B cell (primary cell): ENCODE data around the gene ZFAND5. TPM values are rescaled to one million over a fixed set of nuclear protein-coding genes. Genes with fewer than 3 reads are reported as not detected.

Experiments used
- ATAC-seq: fragments of 200-7000 bp; cut with Tn5 transposase; one replicate; pipeline ENCODE4 v1.10.0; 2021; ENCODE audit warnings: low read depth, mild to moderate bottlenecking, moderate number of reproducible peaks, moderate library complexity
- CTCF ChIA-PET: fragments of 350-600 bp; sonication (Branson Sonifier 250); formaldehyde crosslinking; loops from one replicate; lab custom pipeline; 2021; ENCODE audit warnings: antibody characterized with exemption, inconsistent platforms; lab: Charles Lee
- POLR2A ChIA-PET: fragments of 350-600 bp; sonication (Branson Sonifier 250); formaldehyde crosslinking; loops from one replicate; lab custom pipeline; 2021; ENCODE audit warnings: antibody characterized with exemption; lab: Charles Lee
- DNase-seq: peaks from one replicate; pipeline ENCODE4 v3.0.0; 2013
- H2AFZ ChIP-seq: 2 replicates; pipeline ENCODE4 v1.6.1; 2012; ENCODE audit warnings: mild to moderate bottlenecking, low read depth, low read length; ENCODE audit not compliant: insufficient read depth, poor library complexity, severe bottlenecking
- H3K27ac ChIP-seq, 2 donors: 1 replicate in 1 of 2; 2 replicates in 1 of 2; pipeline ENCODE4 v1.5.1; 2012 to 2013; ENCODE audit warnings: low read length in 2 of 2, mild to moderate bottlenecking in 2 of 2, moderate library complexity in 1 of 2
- H3K27me3 ChIP-seq, 4 experiments: fragments of 200-600 bp in 1 of 4; sonication (generic) in 1 of 4; replicated peaks in 1 of 4; 1 replicate in 2 of 4; 2 replicates in 2 of 4; pipeline versions ENCODE4 v1.6.1 to v1.7.0; 2013 to 2016; ENCODE audit warnings: low read length in 3 of 4, mild to moderate bottlenecking in 2 of 4, mixed read lengths in 1 of 4, moderate library complexity in 1 of 4; ENCODE audit not compliant: insufficient read depth in 4 of 4, control insufficient read depth in 3 of 4; ENCODE audit errors: control extremely low read depth in 1 of 4
- H3K36me3 ChIP-seq, 2 experiments: replicated peaks in 1 of 2; 1 replicate in 1 of 2; 2 replicates in 1 of 2; pipeline versions ENCODE4 v1.6.1 to v1.7.1; 2013; ENCODE audit warnings: low read length in 1 of 2; ENCODE audit not compliant: insufficient read depth in 2 of 2, control insufficient read depth in 1 of 2; ENCODE audit errors: control extremely low read depth in 1 of 2, extremely low read depth in 1 of 2
- H3K4me1 ChIP-seq, 2 donors: fragments of 200-600 bp in 1 of 2; sonication (generic) in 1 of 2; 1 replicate in 1 of 2; 2 replicates in 1 of 2; pipeline versions ENCODE4 v1.5.1 to v1.6.1; 2013 to 2017; ENCODE audit warnings: low read length in 2 of 2; ENCODE audit not compliant: control insufficient read depth in 2 of 2, insufficient read depth in 2 of 2
- H3K4me2 ChIP-seq: replicated peaks from 2 replicates; pipeline ENCODE3; 2012; ENCODE audit warnings: mild to moderate bottlenecking, low read depth, low read length; ENCODE audit not compliant: poor library complexity, severe bottlenecking
- H3K4me3 ChIP-seq, 5 experiments: fragments of 200-600 bp in 1 of 5; sonication (generic) in 1 of 5; 1 replicate in 3 of 5; 2 replicates in 2 of 5; pipeline versions ENCODE4 v1.5.1 to v1.7.0; 2011 to 2016; ENCODE audit warnings: low read length in 4 of 5, mild to moderate bottlenecking in 4 of 5, low read depth in 2 of 5, control low read depth in 1 of 5, moderate library complexity in 1 of 5; ENCODE audit not compliant: insufficient read depth in 1 of 5; ENCODE audit errors: control extremely low read depth in 1 of 5, extremely low read depth in 1 of 5
- H3K79me2 ChIP-seq: fragments of 200-600 bp; sonication (generic); one replicate; pipeline ENCODE4 v1.6.0; 2016; ENCODE audit warnings: low read length; ENCODE audit not compliant: control insufficient read depth, insufficient read depth
- H3K9ac ChIP-seq: fragments of 200-600 bp; sonication (generic); 2 replicates; pipeline ENCODE4 v1.6.1; 2017; ENCODE audit warnings: mild to moderate bottlenecking, low read length, moderate library complexity
- H3K9me3 ChIP-seq, 3 donors: one replicate each; pipeline versions ENCODE4 v1.6.1 to v1.7.1; 2013; ENCODE audit warnings: low read length in 2 of 3; ENCODE audit not compliant: control insufficient read depth in 2 of 3, insufficient read depth in 1 of 3; ENCODE audit errors: control extremely low read depth in 1 of 3
- H4K20me1 ChIP-seq: 2 replicates; pipeline ENCODE4 v1.6.0; 2012; ENCODE audit warnings: mild to moderate bottlenecking, low read length; ENCODE audit not compliant: insufficient read depth, control insufficient read depth, poor library complexity, severe bottlenecking
- H3K27ac Mint-ChIP-seq: one replicate; pipeline ENCODE4 v1.8.0; 2021; ENCODE audit warnings: mixed read lengths
- H3K27me3 Mint-ChIP-seq: one replicate; pipeline ENCODE4 v1.8.0; 2021; ENCODE audit warnings: mixed read lengths
- H3K4me1 Mint-ChIP-seq: one replicate; pipeline ENCODE4 v1.8.0; 2021; ENCODE audit warnings: mixed read lengths
- H3K4me3 Mint-ChIP-seq: one replicate; pipeline ENCODE4 v1.8.0; 2021; ENCODE audit warnings: mixed read lengths
- H3K9me3 Mint-ChIP-seq: one replicate; pipeline ENCODE4 v1.8.0; 2022; ENCODE audit warnings: mixed read lengths; ENCODE audit not compliant: insufficient read depth
- EZH2 ChIP-seq: IDR thresholded peaks from 2 replicates; pipeline ENCODE4 v1.6.1; 2012; ENCODE audit warnings: borderline replicate concordance, low read depth, mild to moderate bottlenecking, moderate library complexity, low read length; ENCODE audit not compliant: insufficient read depth, poor library complexity, severe bottlenecking
- WGBS: methylation state at CpG from one replicate; pipeline ENCODE4 v1.1.5; 2013; ENCODE audit warnings: missing lambda C conversion rate; ENCODE audit not compliant: insufficient coverage; 5-methylcytosine and 5-hydroxymethylcytosine counted together
- intact Hi-C: fragments of 100-400 bp; cut with micrococcal nuclease; formaldehyde crosslinking; loops from one replicate; pipeline ENCODE4 v1.10.0; 2022
- polyA plus RNA-seq: library from polyadenylated mRNA; depleted of rRNA; stranded (reverse); fragments of >200 nt; gene quantifications from 2 replicates; pipeline ENCODE4 v1.2.3, GENCODE V29; 2012
- total RNA-seq, 2 donors: library from RNA; stranded (reverse); fragments of 120-200 nt in 1 of 2; gene quantifications; 1 replicate in 1 of 2; 2 replicates in 1 of 2; pipeline versions ENCODE4 v1.2.3 to v1.2.4, GENCODE V29; 2013 to 2022
- TF ChIP-seq, protein P1 (sequence below): fragments of 200-600 bp; IDR thresholded peaks from one replicate; pipeline ENCODE4 v1.8.0; 2022; ENCODE audit warnings: antibody characterized with exemption, mild to moderate bottlenecking

Gene ZFAND5
- total and polyA plus RNA-seq, 2 donors (not counting 1 experiment from before 2014, with no cell fraction given), result 95.3 to 162 TPM

DNA sequence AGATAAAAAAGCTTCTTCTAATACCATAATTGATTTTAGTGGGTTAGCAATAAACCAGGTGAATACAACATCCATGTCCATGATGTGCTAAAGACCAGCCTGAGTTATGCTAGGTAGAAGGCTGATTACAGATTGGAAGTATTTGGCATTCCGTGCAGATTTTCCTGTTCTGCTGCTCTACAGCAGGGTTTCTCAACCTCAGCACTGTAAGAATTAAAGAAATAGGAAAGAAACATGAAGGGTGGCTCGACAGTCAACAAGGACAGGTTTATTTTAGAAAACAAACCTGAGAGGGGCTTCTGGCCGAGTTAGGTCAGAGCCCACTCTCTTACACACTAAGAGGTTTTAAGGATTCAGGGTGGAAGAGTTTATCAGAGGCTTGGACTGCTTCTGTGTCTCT is 42.3 kb downstream of the ZFAND5 start:
- intact Hi-C loops, result no loop called here
- Histone ChIP-seq H2AFZ (no peak overlapping the region), H3K79me2 (no peaks in the 10 kb centered on the region), H3K9me3 (no peaks in the 10 kb centered on the region), H4K20me1 (no peaks in the 10 kb centered on the region), H3K4me1 (no peaks in the 10 kb centered on the region), H3K4me3 (no peak overlapping the region), H3K27ac (no peak overlapping the region), H3K4me2 (no peak overlapping the region), H3K9ac (no peak overlapping the region), H3K27me3 (no peaks in the 10 kb centered on the region), H3K36me3 (peaks cover 0 to 3% of the 10 kb centered on the region in 2 experiments)
- Mint-ChIP-seq H3K27me3 (peaks cover 3% of the 10 kb centered on the region), H3K27ac (no peak overlapping the region), H3K4me3 (no peak overlapping the region), H3K9me3 (no peaks in the 10 kb centered on the region), H3K4me1 (no peaks in the 10 kb centered on the region)
- WGBS, result 100% methylated on average over 1 of the region's 3 CpGs
- ATAC-seq (no peak), DNase-seq (no peak)
- POLR2A ChIA-PET, result no interaction called here
- CTCF ChIA-PET, result no interaction called here
- no peak for TF ChIP-seq EZH2
- TF ChIP-seq, protein P1, sequence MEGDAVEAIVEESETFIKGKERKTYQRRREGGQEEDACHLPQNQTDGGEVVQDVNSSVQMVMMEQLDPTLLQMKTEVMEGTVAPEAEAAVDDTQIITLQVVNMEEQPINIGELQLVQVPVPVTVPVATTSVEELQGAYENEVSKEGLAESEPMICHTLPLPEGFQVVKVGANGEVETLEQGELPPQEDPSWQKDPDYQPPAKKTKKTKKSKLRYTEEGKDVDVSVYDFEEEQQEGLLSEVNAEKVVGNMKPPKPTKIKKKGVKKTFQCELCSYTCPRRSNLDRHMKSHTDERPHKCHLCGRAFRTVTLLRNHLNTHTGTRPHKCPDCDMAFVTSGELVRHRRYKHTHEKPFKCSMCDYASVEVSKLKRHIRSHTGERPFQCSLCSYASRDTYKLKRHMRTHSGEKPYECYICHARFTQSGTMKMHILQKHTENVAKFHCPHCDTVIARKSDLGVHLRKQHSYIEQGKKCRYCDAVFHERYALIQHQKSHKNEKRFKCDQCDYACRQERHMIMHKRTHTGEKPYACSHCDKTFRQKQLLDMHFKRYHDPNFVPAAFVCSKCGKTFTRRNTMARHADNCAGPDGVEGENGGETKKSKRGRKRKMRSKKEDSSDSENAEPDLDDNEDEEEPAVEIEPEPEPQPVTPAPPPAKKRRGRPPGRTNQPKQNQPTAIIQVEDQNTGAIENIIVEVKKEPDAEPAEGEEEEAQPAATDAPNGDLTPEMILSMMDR, result no peak

DNA sequence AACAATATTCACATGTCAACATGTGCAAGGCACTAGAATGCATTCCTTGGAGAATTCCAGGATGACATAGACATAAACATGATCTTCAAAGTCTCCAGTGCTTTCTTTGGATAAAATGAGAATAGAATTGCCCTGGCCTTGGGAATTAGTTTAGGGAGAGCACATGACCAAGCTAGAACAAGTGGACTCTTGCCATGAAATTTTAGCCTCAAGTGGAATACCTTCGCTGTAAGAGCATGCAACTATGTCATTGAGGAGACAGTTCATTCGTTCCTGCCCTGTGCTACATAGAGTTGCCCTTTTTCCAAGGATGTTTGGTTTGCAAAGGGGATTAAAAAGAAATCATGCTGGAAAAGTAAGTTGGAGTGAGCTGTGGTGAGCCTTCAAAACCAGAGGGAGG is 42.7 kb downstream of the ZFAND5 start:
- Mint-ChIP-seq H3K4me3 (no peak overlapping the region), H3K4me1 (no peaks in the 10 kb centered on the region), H3K27ac (no peak overlapping the region), H3K27me3 (peaks cover 3% of the 10 kb centered on the region), H3K9me3 (no peaks in the 10 kb centered on the region)
- Histone ChIP-seq H3K79me2 (no peaks in the 10 kb centered on the region), H3K9me3 (no peaks in the 10 kb centered on the region), H3K4me1 (no peaks in the 10 kb centered on the region), H3K4me3 (no peak overlapping the region), H3K9ac (no peak overlapping the region), H3K36me3 (peaks cover 0 to 3% of the 10 kb centered on the region in 2 experiments), H4K20me1 (no peaks in the 10 kb centered on the region), H3K27me3 (no peaks in the 10 kb centered on the region), H2AFZ (no peak overlapping the region), H3K27ac (no peak overlapping the region), H3K4me2 (no peak overlapping the region)
- no peak for DNase-seq
- TF ChIP-seq, protein P1, result no peak
- TF ChIP-seq EZH2, result no peak
- no peak for ATAC-seq
- ChIA-PET CTCF (no interaction called here), POLR2A (no interaction called here)
- intact Hi-C loops, result no loop called here
- whole genome bisulfite sequencing, result 100% methylated on average over 1 of the region's 2 CpGs
